AG04450 (cell line): ENCODE data around the gene SLC32A1. TPM values are rescaled to one million over a fixed set of nuclear protein-coding genes. Genes with fewer than 3 reads are reported as not detected.

Source experiments
- CTCF ChIA-PET: fragments of 300-600, 350-600 bp; formaldehyde crosslinking; extraction: SDS; loops from one replicate; lab custom pipeline; 2022; ENCODE audit warnings: antibody characterized with exemption, inconsistent platforms; lab: Charles Lee
- POLR2A ChIA-PET: fragments of 350-600 bp; formaldehyde crosslinking; extraction: SDS; loops from one replicate; lab custom pipeline; 2021; ENCODE audit warnings: antibody characterized with exemption, inconsistent platforms; lab: Yijun Ruan, JAX
- DNase-seq: peaks from one replicate; pipeline ENCODE4 v3.0.0-alpha.2; 2011; ENCODE audit warnings: low read depth, low spot score
- H3K27ac ChIP-seq: one replicate; pipeline ENCODE4 v1.5.1; 2012; ENCODE audit warnings: low read depth, low read length, control low read depth
- H3K27me3 ChIP-seq: one replicate; pipeline ENCODE4 v1.6.0; 2012; ENCODE audit warnings: low read length; ENCODE audit not compliant: control insufficient read depth, insufficient read depth
- H3K4me3 ChIP-seq: 2 replicates; pipeline ENCODE4 v1.5.1; 2011; ENCODE audit warnings: mild to moderate bottlenecking, low read depth, low read length, control low read depth
- H3K9me3 ChIP-seq: 2 replicates; pipeline ENCODE4 v1.5.1; 2012; ENCODE audit warnings: low read length; ENCODE audit not compliant: control insufficient read depth, insufficient read depth
- CTCF ChIP-seq: IDR thresholded peaks from 2 replicates; pipeline ENCODE4 v1.5.1; 2011; ENCODE audit warnings: low read depth, low read length, control low read depth, inconsistent platforms
- polyA minus RNA-seq: library from RNA; depleted of rRNA, polyadenylated mRNA; stranded (reverse); fragments of >200 nt; gene quantifications from 2 replicates; pipeline ENCODE4 v1.2.3, GENCODE V29; 2011; rRNA and poly(A)+ RNA removed
- polyA plus RNA-seq: library from polyadenylated mRNA; depleted of rRNA; stranded (reverse); fragments of >200 nt; gene quantifications from 2 replicates; pipeline ENCODE4 v1.2.3, GENCODE V29; 2011; rRNA removed

SLC32A1 gene
- not detected in 2 replicates for polyA plus RNA-seq
- polyA minus RNA-seq: not detected in 2 replicates

GRCh38 chr20:38723848-38724625 lies at the start of gene SLC32A1:
Gene SLC32A1, plus strand, starts transcription at chr20:38724486. Its CDS starts 239 bp downstream, at chr20:38724725.
- DNase-seq: no peak
- Histone ChIP-seq H3K9me3 (peaks cover 26% of the 10 kb centered on the region; the same call in 1 of the 2 replicates), H3K4me3 (no peak within 1 kb of the TSS), H3K27ac (no peak within 1 kb of the TSS), H3K27me3 (peaks cover 84% of the 10 kb centered on the region)
- no peak for TF ChIP-seq CTCF
- POLR2A ChIA-PET: no interaction called here
- CTCF ChIA-PET: no interaction called here

- Histone ChIP-seq H3K9me3 (peaks cover 3% of the 10 kb centered on the region; the same call in 1 of the 2 replicates), H3K4me3 (peak overlapping the region; percentile 36), H3K27me3 (peaks cover 4% of the 10 kb centered on the region), H3K27ac (no peak overlapping the region)
- no peak for TF ChIP-seq CTCF
- ChIA-PET POLR2A (no interaction called here), CTCF (no interaction called here)
- DNase-seq: no peak
Measured at GRCh38 chr20:38674765-38675133, 49.5 kb upstream of the SLC32A1 start.

- CTCF ChIA-PET: no interaction called here
- H3K27ac ChIP-seq: no peak overlapping the region
- H3K27me3 ChIP-seq: no peaks in the 10 kb centered on the region
- TF ChIP-seq CTCF: no peak
- peaks cover 3% of the 10 kb centered on the region; the same call in 1 of the 2 replicates for H3K9me3 ChIP-seq
- POLR2A ChIA-PET: no interaction called here
- H3K4me3 ChIP-seq: no peak overlapping the region
- DNase-seq: no peak
Measured at GRCh38 chr20:38676576-38676975, 47.7 kb upstream of the SLC32A1 start.

GRCh38 chr20:38680500-38681306 lies 43.6 kb upstream of the SLC32A1 start:
- CTCF ChIA-PET: no interaction called here
- POLR2A ChIA-PET: no interaction called here
- no peak for TF ChIP-seq CTCF

GRCh38 chr20:38685271-38685670 lies 39.0 kb upstream of the SLC32A1 start:
- Histone ChIP-seq H3K27ac (no peak overlapping the region), H3K4me3 (no peak overlapping the region), H3K27me3 (no peaks in the 10 kb centered on the region), H3K9me3 (no peaks in the 10 kb centered on the region)
- TF ChIP-seq CTCF: no peak
- no peak for DNase-seq
- POLR2A ChIA-PET: no interaction called here
- CTCF ChIA-PET: interaction anchor here (1.1 to 1.4 kb wide), 2 partner anchors 46 to 67 kb away, joined by 3 to 4 read pairs; no protein-coding TSS in a partner anchor

More at GRCh38 chr20:38680500-38681306, 43.6 kb upstream of the SLC32A1 start:
- Histone ChIP-seq H3K4me3 (no peak overlapping the region), H3K9me3 (no peaks in the 10 kb centered on the region), H3K27me3 (no peaks in the 10 kb centered on the region), H3K27ac (no peak overlapping the region)
- DNase-seq: no peak
